IMR-90 (cell line): ENCODE results near the gene CDA. TPM values are rescaled to one million over a fixed set of nuclear protein-coding genes. Genes with fewer than 3 reads are reported as not detected.

Experiments used
- ATAC-seq: fragments of 200-7000 bp; cut with Tn5 transposase; 2 replicates; pipeline ENCODE4 v1.9.1; 2020; ENCODE audit warnings: low read depth, mild to moderate bottlenecking, moderate library complexity
- BruUV-seq: library from RNA; stranded (reverse); fragments of 400-500 nt; replicated peaks from 2 replicates; lab custom pipeline; 2021; lab: Mats Ljungman, UMichigan
- CTCF ChIA-PET: fragments of 300-600 bp; formaldehyde crosslinking; extraction: SDS; loops from one replicate; lab custom pipeline; 2021; ENCODE audit warnings: antibody characterized with exemption; lab: Yijun Ruan, JAX
- POLR2A ChIA-PET: fragments of 300-600 bp; sonication (Branson Sonifier 250); formaldehyde crosslinking; loops from one replicate; lab custom pipeline; 2022; ENCODE audit warnings: antibody characterized with exemption; ENCODE audit not compliant: unreplicated experiment; lab: Charles Lee
- DNase-seq: peaks from one replicate; pipeline ENCODE4 v3.0.0; 2013
- H2AFZ ChIP-seq: replicated peaks from 2 replicates; pipeline ENCODE3; 2013; ENCODE audit warnings: low read length, mild to moderate bottlenecking; ENCODE audit not compliant: poor library complexity
- H2AK5ac ChIP-seq: 2 replicates; pipeline ENCODE4 v1.6.1; 2013; ENCODE audit warnings: low read depth, low read length, inconsistent platforms
- H2AK9ac ChIP-seq: replicated peaks from 2 replicates; pipeline ENCODE3; 2013; ENCODE audit warnings: mild to moderate bottlenecking, low read depth, low read length, moderate library complexity; ENCODE audit not compliant: poor library complexity
- H2BK120ac ChIP-seq: 2 replicates; pipeline ENCODE4 v1.6.1; 2013; ENCODE audit warnings: low read depth, low read length, inconsistent platforms
- H2BK15ac ChIP-seq: 3 replicates; pipeline ENCODE4 v1.6.1; 2013; ENCODE audit warnings: low read depth, low read length, inconsistent platforms
- H2BK20ac ChIP-seq: 2 replicates; pipeline ENCODE4 v1.6.1; 2013; ENCODE audit warnings: low read depth, mild to moderate bottlenecking, inconsistent platforms, low read length, moderate library complexity
- H2BK5ac ChIP-seq: 2 replicates; pipeline ENCODE4 v1.6.1; 2013; ENCODE audit warnings: mild to moderate bottlenecking, low read depth, low read length, inconsistent platforms; ENCODE audit not compliant: poor library complexity, severe bottlenecking
- H3K14ac ChIP-seq: replicated peaks from 2 replicates; pipeline ENCODE4 v1.6.1; 2013; ENCODE audit warnings: low read depth, low read length, inconsistent platforms
- H3K18ac ChIP-seq: 2 replicates; pipeline ENCODE4 v1.6.1; 2013; ENCODE audit warnings: low read depth, low read length, control low read depth
- H3K23ac ChIP-seq: 2 replicates; pipeline ENCODE4 v1.6.1; 2013; ENCODE audit warnings: low read depth, low read length, inconsistent platforms
- H3K27ac ChIP-seq: 2 replicates; pipeline ENCODE4 v1.5.1; 2013; ENCODE audit warnings: mild to moderate bottlenecking, control low read depth, low read length; ENCODE audit not compliant: insufficient read depth
- H3K27me3 ChIP-seq: 2 replicates; pipeline ENCODE4 v1.6.1; 2013; ENCODE audit warnings: low read length; ENCODE audit not compliant: control insufficient read depth, insufficient read depth
- H3K36me3 ChIP-seq: 2 replicates; pipeline ENCODE4 v1.6.1; 2013; ENCODE audit warnings: low read length, mixed read lengths; ENCODE audit not compliant: control insufficient read depth, insufficient read depth
- H3K4ac ChIP-seq: 2 replicates; pipeline ENCODE4 v1.6.1; 2013; ENCODE audit warnings: low read depth, low read length, inconsistent platforms
- H3K4me1 ChIP-seq: 2 replicates; pipeline ENCODE4 v1.6.1; 2013; ENCODE audit warnings: low read length, mixed read lengths; ENCODE audit not compliant: control insufficient read depth, insufficient read depth
- H3K4me2 ChIP-seq: 2 replicates; pipeline ENCODE4 v1.6.1; 2013; ENCODE audit warnings: low read depth, mild to moderate bottlenecking, control low read depth, low read length, moderate library complexity
- H3K4me3 ChIP-seq: 2 replicates; pipeline ENCODE4 v1.5.1; 2013; ENCODE audit warnings: low read depth, mild to moderate bottlenecking, control low read depth, low read length, moderate library complexity; ENCODE audit not compliant: insufficient read depth
- H3K56ac ChIP-seq: 2 replicates; pipeline ENCODE4 v1.6.1; 2013; ENCODE audit warnings: low read length, inconsistent platforms; ENCODE audit not compliant: insufficient read depth; ENCODE audit errors: extremely low read depth
- H3K79me1 ChIP-seq, 2 experiments: 2 replicates each; pipeline ENCODE4 v1.6.1; 2013; ENCODE audit warnings: low read length in 2 of 2, inconsistent platforms in 1 of 2, low read depth in 1 of 2
- H3K9ac ChIP-seq: 2 replicates; pipeline ENCODE4 v1.6.1; 2013; ENCODE audit warnings: low read depth, low read length, control low read depth
- H3K9me1 ChIP-seq: 2 replicates; pipeline ENCODE4 v1.6.1; 2013; ENCODE audit warnings: low read length, inconsistent platforms; ENCODE audit not compliant: insufficient read depth
- H3K9me3 ChIP-seq: 2 replicates; pipeline ENCODE4 v1.6.1; 2013; ENCODE audit warnings: low read length; ENCODE audit not compliant: control insufficient read depth, insufficient read depth
- H4K20me1 ChIP-seq: 2 replicates; pipeline ENCODE4 v1.6.1; 2013; ENCODE audit warnings: low read length, inconsistent platforms; ENCODE audit not compliant: insufficient read depth
- H4K5ac ChIP-seq: 2 replicates; pipeline ENCODE4 v1.6.1; 2013; ENCODE audit warnings: mild to moderate bottlenecking, low read depth, low read length, control low read depth
- H4K8ac ChIP-seq, 2 experiments: 2 replicates each; pipeline ENCODE4 v1.6.1; 2013; ENCODE audit warnings: low read depth in 2 of 2, low read length in 2 of 2, control low read depth in 1 of 2, inconsistent platforms in 1 of 2
- H4K91ac ChIP-seq: 2 replicates; pipeline ENCODE4 v1.6.1; 2013; ENCODE audit warnings: low read depth, low read length, inconsistent platforms; ENCODE audit not compliant: insufficient read depth
- BHLHE40 ChIP-seq: fragments of 150-350 bp; IDR thresholded peaks from 2 replicates; pipeline ENCODE4 v1.6.1; 2016; ENCODE audit warnings: mild to moderate bottlenecking, low read depth, low read length
- CHD1 ChIP-seq: IDR thresholded peaks from 2 replicates; pipeline ENCODE4 v1.6.1; 2012; ENCODE audit warnings: low read depth, low read length, improper control_type of control experiment
- FOS ChIP-seq: fragments of 150-350 bp; IDR thresholded peaks from 2 replicates; pipeline ENCODE4 v1.6.1; 2016; ENCODE audit warnings: low read depth, low read length
- MAFK ChIP-seq: IDR thresholded peaks from 2 replicates; pipeline ENCODE4 v1.6.1; 2012; ENCODE audit warnings: low read depth, low read length, improper control_type of control experiment
- MAZ ChIP-seq: IDR thresholded peaks from 2 replicates; pipeline ENCODE4 v1.6.1; 2012; ENCODE audit warnings: low read depth, mild to moderate bottlenecking, low read length, improper control_type of control experiment, moderate library complexity, borderline replicate concordance
- MXI1 ChIP-seq: IDR thresholded peaks from 2 replicates; pipeline ENCODE4 v1.6.1; 2012; ENCODE audit warnings: low read depth, mild to moderate bottlenecking, low read length, moderate library complexity, borderline replicate concordance
- NFE2L2 ChIP-seq: fragments of 150-350 bp; IDR thresholded peaks from 2 replicates; pipeline ENCODE4 v1.6.1; 2016; ENCODE audit warnings: low read depth, mild to moderate bottlenecking, low read length
- POLR2A ChIP-seq: IDR thresholded peaks from 2 replicates; pipeline ENCODE4 v1.6.1; 2012; ENCODE audit warnings: mild to moderate bottlenecking, low read depth, low read length
- RAD21 ChIP-seq: IDR thresholded peaks from 2 replicates; pipeline ENCODE4 v1.6.1; 2012; ENCODE audit warnings: low read length, improper control_type of control experiment
- RCOR1 ChIP-seq: IDR thresholded peaks from 2 replicates; pipeline ENCODE4 v1.6.1; 2012; ENCODE audit warnings: mild to moderate bottlenecking, low read length, improper control_type of control experiment; ENCODE audit not compliant: insufficient replicate concordance
- RFX5 ChIP-seq: IDR thresholded peaks from 2 replicates; pipeline ENCODE4 v1.8.0; 2012; ENCODE audit warnings: low read depth, mild to moderate bottlenecking, low read length, moderate library complexity
- SMC3 ChIP-seq: fragments of 150-350 bp; IDR thresholded peaks from 2 replicates; pipeline ENCODE4 v1.6.1; 2016; ENCODE audit warnings: low read depth, mild to moderate bottlenecking, antibody characterized with exemption, low read length, moderate library complexity
- WGBS, 2 experiments: methylation state at CpG; one replicate each; pipeline versions ENCODE4 v1.1.5 to v1.1.7; 2013; ENCODE audit warnings: missing lambda C conversion rate in 2 of 2; ENCODE audit not compliant: insufficient read length in 1 of 2; ENCODE audit errors: extremely low coverage in 2 of 2; 5-methylcytosine and 5-hydroxymethylcytosine counted together
- dilution Hi-C: fragments of 300-500 bp; cut with HindIII; formaldehyde crosslinking; loops from one replicate; pipeline ENCODE4 v1.14.3; 2018; ENCODE audit warnings: low sequenced_read_pairs; ENCODE audit not compliant: unreplicated experiment
- in situ Hi-C: fragments of 300-500 bp; cut with MboI; formaldehyde crosslinking; loops from 3 replicates; pipeline ENCODE4 v1.14.3; 2019; ENCODE audit warnings: low sequenced_read_pairs, inconsistent platforms, mixed read lengths
- intact Hi-C: fragments of 100-400 bp; cut with micrococcal nuclease; formaldehyde crosslinking; loops from 2 replicates; pipeline ENCODE4 v1.10.0; 2022
- polyA plus RNA-seq, 3 experiments: library from polyadenylated mRNA; depleted of rRNA; stranded (reverse); fragments of >200 nt; gene quantifications; 2 replicates each; pipeline ENCODE4 v1.2.3, GENCODE V29; 2012; ENCODE audit warnings: low replicate concordance in 1 of 3
- total RNA-seq: library from RNA; depleted of rRNA; stranded (reverse); fragments of >200 nt; gene quantifications from 2 replicates; pipeline ENCODE4 v1.2.3, GENCODE V29; 2012
- TF ChIP-seq, protein P1 (sequence below): fragments of 150-350 bp; IDR thresholded peaks from 2 replicates; pipeline ENCODE4 v1.6.1; 2016; ENCODE audit warnings: low read depth, mild to moderate bottlenecking, low read length, moderate library complexity, borderline replicate concordance
- TF ChIP-seq, protein P2 (sequence below): fragments of 150-350 bp; IDR thresholded peaks from 2 replicates; pipeline ENCODE4 v1.6.1; 2017; ENCODE audit warnings: mild to moderate bottlenecking, antibody characterized with exemption, low read length, low read depth

CDA gene
- total and polyA plus RNA-seq, 2 of the 4 experiments (the other 2 are of a cell fraction): 0.90 to 9.4 TPM

DNA sequence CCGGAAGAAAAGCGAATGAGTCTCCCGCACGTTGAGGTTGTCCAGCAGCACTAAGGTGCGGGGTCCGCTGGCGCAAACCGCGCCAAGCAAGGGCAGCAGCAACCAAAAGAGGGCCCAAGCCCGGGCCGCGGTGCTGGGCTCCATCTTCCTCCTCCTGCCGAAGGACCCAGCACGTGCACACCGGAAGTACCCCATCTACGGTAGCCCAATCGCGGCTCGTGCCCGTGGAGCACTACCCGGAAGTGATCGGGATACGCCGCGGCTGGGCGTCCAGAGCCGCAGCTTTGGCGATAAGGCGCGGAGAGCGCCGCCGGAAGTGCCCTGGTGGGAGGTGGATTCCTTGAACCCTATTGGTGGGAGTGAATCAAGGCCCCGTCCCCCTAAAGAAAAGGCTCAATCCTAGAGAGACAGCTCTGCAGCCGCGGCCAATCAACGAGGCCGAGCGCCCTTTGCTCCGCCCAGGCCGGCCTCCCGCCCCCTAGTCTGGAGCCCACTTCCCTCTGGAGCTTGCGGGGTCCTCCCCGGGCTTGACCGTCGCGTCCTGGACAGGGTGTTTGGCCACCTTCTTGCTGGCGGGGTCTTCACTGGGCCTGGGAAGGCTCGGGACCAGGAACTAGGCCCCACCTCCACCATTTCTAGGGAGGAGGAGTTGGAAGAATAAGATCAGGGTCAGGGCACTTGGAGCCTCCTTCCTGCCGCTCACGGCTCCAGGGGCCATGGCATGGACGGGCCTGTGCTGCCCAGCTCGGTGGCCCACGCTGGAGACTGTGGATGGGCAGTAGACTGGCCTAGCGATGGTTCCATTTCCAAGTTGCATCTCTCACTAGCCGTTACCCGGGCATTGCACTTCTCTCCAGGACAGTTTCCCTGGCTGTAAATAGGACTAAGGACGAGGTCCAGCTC, 72.6 kb downstream of the CDA start, which contains the start of gene DDOST:
DDOST (minus strand) TSS at position 163 of the 903 bp plus-strand sequence; CDS start at position 144, 19 bp downstream.
- CTCF ChIA-PET: interaction anchor here (1.1 kb wide), 1 partner anchor 534 kb away, joined by 3 read pairs; no protein-coding TSS in a partner anchor
- H2AK9ac ChIP-seq: peak within 1 kb of the TSS; percentile 74
- WGBS, 2 experiments: 30% methylated on average over 2 of the region's 58 CpGs; no CpG with 5 or more reads in 1 of the 2 experiments
- H3K18ac ChIP-seq: peak within 1 kb of the TSS; percentile 28; the same call in 1 of the 2 replicates
- H3K4me3 ChIP-seq: peak within 1 kb of the TSS; percentile 75
- no peaks in the 10 kb centered on the region for H3K27me3 ChIP-seq
- H3K4ac ChIP-seq: peak within 1 kb of the TSS; percentile 89
- peaks cover 9% of the 10 kb centered on the region for H3K9me1 ChIP-seq
- H2BK20ac ChIP-seq: no peak within 1 kb of the TSS
- H3K27ac ChIP-seq: peak within 1 kb of the TSS; percentile 87
- H4K20me1 ChIP-seq: no peaks in the 10 kb centered on the region; the same call in 1 of the 2 replicates
- peak within 1 kb of the TSS; percentile 98 to 99 for H4K8ac ChIP-seq
- H3K79me1 ChIP-seq: peaks cover 26 to 56% of the 10 kb centered on the region in 2 experiments
- no peaks in the 10 kb centered on the region for H3K9me3 ChIP-seq
- H4K91ac ChIP-seq: peak within 1 kb of the TSS; percentile 86
- no peak within 1 kb of the TSS for H2BK15ac ChIP-seq
- peak within 1 kb of the TSS; percentile 78 for H2BK5ac ChIP-seq
- ATAC-seq: peak; percentile 98
- H3K23ac ChIP-seq: peak within 1 kb of the TSS; percentile 74
- peak within 1 kb of the TSS; percentile 96 for H3K4me2 ChIP-seq
- peaks cover 4% of the 10 kb centered on the region for H3K4me1 ChIP-seq
- peak within 1 kb of the TSS; percentile 67 for H3K56ac ChIP-seq
- H2AFZ ChIP-seq: peak within 1 kb of the TSS; percentile 94
- H2BK120ac ChIP-seq: no peak within 1 kb of the TSS
- in situ Hi-C loops (no loop called here), intact Hi-C loops (loop anchor here (1.0 kb wide), 1 partner anchor 37 kb away; no protein-coding TSS in a partner anchor), dilution Hi-C loops (no loop called here)
- H2AK5ac ChIP-seq: peak within 1 kb of the TSS; percentile 73
- H3K14ac ChIP-seq: peak within 1 kb of the TSS; percentile 82
- peak within 1 kb of the TSS; percentile 89 for H3K9ac ChIP-seq
- peak within 1 kb of the TSS; percentile 94 for H4K5ac ChIP-seq
- BruUV-seq: no TSS peak
- peak; percentile 97 for DNase-seq
- peaks cover 10% of the 10 kb centered on the region for H3K36me3 ChIP-seq
- POLR2A ChIA-PET: no interaction called here
- TF ChIP-seq SMC3 (no peak), RCOR1 (no peak), CHD1 (no peak), FOS (peak; percentile 19; the same call in 1 of the 2 replicates), MAFK (no peak), RAD21 (no peak), POLR2A (peak; percentile 35; the same call in 1 of the 2 replicates), BHLHE40 (peak; percentile 81; the same call in 1 of the 2 replicates), MXI1 (peak; percentile 74; the same call in 1 of the 2 replicates), MAZ (peak; percentile 70; the same call in 1 of the 2 replicates), NFE2L2 (no peak), RFX5 (no peak)
- TF ChIP-seq, protein P1, sequence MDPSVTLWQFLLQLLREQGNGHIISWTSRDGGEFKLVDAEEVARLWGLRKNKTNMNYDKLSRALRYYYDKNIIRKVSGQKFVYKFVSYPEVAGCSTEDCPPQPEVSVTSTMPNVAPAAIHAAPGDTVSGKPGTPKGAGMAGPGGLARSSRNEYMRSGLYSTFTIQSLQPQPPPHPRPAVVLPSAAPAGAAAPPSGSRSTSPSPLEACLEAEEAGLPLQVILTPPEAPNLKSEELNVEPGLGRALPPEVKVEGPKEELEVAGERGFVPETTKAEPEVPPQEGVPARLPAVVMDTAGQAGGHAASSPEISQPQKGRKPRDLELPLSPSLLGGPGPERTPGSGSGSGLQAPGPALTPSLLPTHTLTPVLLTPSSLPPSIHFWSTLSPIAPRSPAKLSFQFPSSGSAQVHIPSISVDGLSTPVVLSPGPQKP: peak; percentile 76; the same call in 1 of the 2 replicates
- TF ChIP-seq, protein P2, sequence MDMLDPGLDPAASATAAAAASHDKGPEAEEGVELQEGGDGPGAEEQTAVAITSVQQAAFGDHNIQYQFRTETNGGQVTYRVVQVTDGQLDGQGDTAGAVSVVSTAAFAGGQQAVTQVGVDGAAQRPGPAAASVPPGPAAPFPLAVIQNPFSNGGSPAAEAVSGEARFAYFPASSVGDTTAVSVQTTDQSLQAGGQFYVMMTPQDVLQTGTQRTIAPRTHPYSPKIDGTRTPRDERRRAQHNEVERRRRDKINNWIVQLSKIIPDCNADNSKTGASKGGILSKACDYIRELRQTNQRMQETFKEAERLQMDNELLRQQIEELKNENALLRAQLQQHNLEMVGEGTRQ: peak; percentile 65
